ENCODE results near the gene ZMIZ1. TPM values are rescaled to one million over a fixed set of nuclear protein-coding genes. Genes with fewer than 3 reads are reported as not detected.
A peak's percentile ranks its signal among the peaks of the same experiment; 100 is the strongest.

The ZMIZ1 gene
- polyA plus RNA-seq, 1 donor from 2014 or later = 4.6 TPM

GRCh38 chr10:79164075-79164474 is 95.3 kb downstream of the ZMIZ1 start:
- Mint-ChIP-seq H3K27ac (peak overlapping the region in 1 of 3 donors; percentile 54), H3K36me3 (peaks cover under 1% of the 10 kb centered on the region), H3K9me3 (no peaks in the 10 kb centered on the region), H3K4me3 (no peak overlapping the region), H3K4me1 (peaks cover 0 to 3% (median 0%) of the 10 kb centered on the region in 3 donors), H3K27me3 (peaks cover under 1% of the 10 kb centered on the region)

GRCh38 chr10:79165070-79165778 is 96.5 kb downstream of the ZMIZ1 start:
- Mint-ChIP-seq H3K36me3 (peaks cover 1% of the 10 kb centered on the region), H3K27me3 (peaks cover 2% of the 10 kb centered on the region), H3K27ac (no peak overlapping the region), H3K4me3 (no peak overlapping the region), H3K9me3 (no peaks in the 10 kb centered on the region), H3K4me1 (peaks cover 0 to 3% (median 0%) of the 10 kb centered on the region in 3 donors)

GRCh38 chr10:79166312-79166721 is 97.6 kb downstream of the ZMIZ1 start:
- Mint-ChIP-seq H3K9me3 (no peaks in the 10 kb centered on the region), H3K27ac (no peak overlapping the region), H3K4me3 (no peak overlapping the region), H3K27me3 (peaks cover 2% of the 10 kb centered on the region), H3K4me1 (peaks cover 0 to 3% (median 0%) of the 10 kb centered on the region in 3 donors), H3K36me3 (peaks cover 1% of the 10 kb centered on the region)

- Mint-ChIP-seq H3K9me3 (no peaks in the 10 kb centered on the region), H3K27ac (no peak overlapping the region), H3K36me3 (peaks cover 1% of the 10 kb centered on the region), H3K4me3 (no peak overlapping the region), H3K27me3 (peaks cover 3% of the 10 kb centered on the region), H3K4me1 (peaks cover 0 to 2% (median 0%) of the 10 kb centered on the region in 3 donors)
Measured at GRCh38 chr10:79166741-79167140, 98.0 kb downstream of the ZMIZ1 start.

- H3K27me3 Mint-ChIP-seq = peaks cover 3% of the 10 kb centered on the region
- H3K4me3 Mint-ChIP-seq = no peak overlapping the region
- H3K27ac Mint-ChIP-seq = no peak overlapping the region
- H3K36me3 Mint-ChIP-seq = peaks cover 1% of the 10 kb centered on the region
- peaks cover 0 to 2% (median 0%) of the 10 kb centered on the region in 3 donors for H3K4me1 Mint-ChIP-seq
- no peaks in the 10 kb centered on the region for H3K9me3 Mint-ChIP-seq
Measured at GRCh38 chr10:79167537-79167936, 98.8 kb downstream of the ZMIZ1 start.

- peaks cover 1% of the 10 kb centered on the region for H3K36me3 Mint-ChIP-seq
- peak overlapping the region in 2 of 3 donors; percentile 53 to 54 for H3K27ac Mint-ChIP-seq
- peaks cover 3% of the 10 kb centered on the region for H3K27me3 Mint-ChIP-seq
- no peaks in the 10 kb centered on the region for H3K9me3 Mint-ChIP-seq
- peaks cover 0 to 2% (median 0%) of the 10 kb centered on the region in 3 donors for H3K4me1 Mint-ChIP-seq
- H3K4me3 Mint-ChIP-seq = no peak overlapping the region
Measured at GRCh38 chr10:79168210-79168609, 99.4 kb downstream of the ZMIZ1 start.

- Mint-ChIP-seq H3K9me3 (no peaks in the 10 kb centered on the region), H3K4me3 (no peak overlapping the region), H3K4me1 (no peaks in the 10 kb centered on the region), H3K36me3 (peaks cover 5% of the 10 kb centered on the region), H3K27ac (no peak overlapping the region), H3K27me3 (peaks cover 4% of the 10 kb centered on the region)
Measured at GRCh38 chr10:79170226-79170752, 101.5 kb downstream of the ZMIZ1 start.

- Mint-ChIP-seq H3K4me3 (no peak overlapping the region), H3K27ac (no peak overlapping the region), H3K27me3 (peaks cover 4% of the 10 kb centered on the region), H3K4me1 (no peaks in the 10 kb centered on the region), H3K36me3 (peaks cover 6% of the 10 kb centered on the region), H3K9me3 (no peaks in the 10 kb centered on the region)
Measured at GRCh38 chr10:79170993-79171392, 102.2 kb downstream of the ZMIZ1 start.

- Mint-ChIP-seq H3K36me3 (peaks cover 6% of the 10 kb centered on the region), H3K4me1 (no peaks in the 10 kb centered on the region), H3K27ac (no peak overlapping the region), H3K4me3 (no peak overlapping the region), H3K27me3 (peaks cover 4% of the 10 kb centered on the region), H3K9me3 (no peaks in the 10 kb centered on the region)
Measured at GRCh38 chr10:79171504-79171903, 102.7 kb downstream of the ZMIZ1 start.

- Mint-ChIP-seq H3K27ac (no peak overlapping the region), H3K4me1 (no peaks in the 10 kb centered on the region), H3K4me3 (no peak overlapping the region), H3K27me3 (peaks cover 4% of the 10 kb centered on the region), H3K36me3 (peaks cover 6% of the 10 kb centered on the region), H3K9me3 (no peaks in the 10 kb centered on the region)
Measured at GRCh38 chr10:79172881-79173280, 104.1 kb downstream of the ZMIZ1 start.

- Mint-ChIP-seq H3K4me1 (no peaks in the 10 kb centered on the region), H3K4me3 (no peak overlapping the region), H3K27me3 (peaks cover 4% of the 10 kb centered on the region), H3K36me3 (peaks cover 6% of the 10 kb centered on the region), H3K27ac (no peak overlapping the region), H3K9me3 (no peaks in the 10 kb centered on the region)
Measured at GRCh38 chr10:79173582-79174262, 105.0 kb downstream of the ZMIZ1 start.

- Mint-ChIP-seq H3K27me3 (peaks cover 3% of the 10 kb centered on the region), H3K4me1 (no peaks in the 10 kb centered on the region), H3K4me3 (no peak overlapping the region), H3K27ac (no peak overlapping the region), H3K36me3 (peaks cover 5% of the 10 kb centered on the region), H3K9me3 (no peaks in the 10 kb centered on the region)
Measured at GRCh38 chr10:79176052-79176501, 107.3 kb downstream of the ZMIZ1 start.

GRCh38 chr10:79176949-79177602 is 108.3 kb downstream of the ZMIZ1 start:
- Mint-ChIP-seq H3K4me1 (no peaks in the 10 kb centered on the region), H3K36me3 (peaks cover 5% of the 10 kb centered on the region), H3K9me3 (no peaks in the 10 kb centered on the region), H3K27me3 (peaks cover 1% of the 10 kb centered on the region), H3K27ac (no peak overlapping the region), H3K4me3 (no peak overlapping the region)

GRCh38 chr10:79178070-79178576 is 109.4 kb downstream of the ZMIZ1 start:
- no peak overlapping the region for H3K27ac Mint-ChIP-seq
- H3K4me1 Mint-ChIP-seq = no peaks in the 10 kb centered on the region

GRCh38 chr10:79178614-79179163 is 109.9 kb downstream of the ZMIZ1 start:
- Mint-ChIP-seq H3K27me3 (peaks cover 1% of the 10 kb centered on the region), H3K4me1 (no peaks in the 10 kb centered on the region), H3K4me3 (no peak overlapping the region), H3K9me3 (no peaks in the 10 kb centered on the region), H3K27ac (peak overlapping the region in 1 of 3 donors; percentile 11), H3K36me3 (peaks cover 5% of the 10 kb centered on the region)

More at GRCh38 chr10:79178070-79178576, 109.4 kb downstream of the ZMIZ1 start:
- no peaks in the 10 kb centered on the region for H3K9me3 Mint-ChIP-seq
- H3K36me3 Mint-ChIP-seq = peaks cover 5% of the 10 kb centered on the region
- H3K27me3 Mint-ChIP-seq = peaks cover 1% of the 10 kb centered on the region
- H3K4me3 Mint-ChIP-seq = no peak overlapping the region

Measured in IgD-negative memory B cell (primary cell).